Neural progenitor cell (in vitro differentiated cells): Measurements from ENCODE around the gene IL6ST.

Experiments
- EZH2phosphoT487 ChIP-seq: fragments of 200-600 bp; sonication (generic); IDR thresholded peaks from 2 replicates; pipeline ENCODE4 v1.6.1; 2017; ENCODE audit warnings: antibody characterized with exemption
- TF ChIP-seq, protein P1 (sequence below): fragments of 200-600 bp; sonication (generic); IDR thresholded peaks from 2 replicates; pipeline ENCODE4 v1.5.1; 2017; ENCODE audit warnings: antibody characterized with exemption, mild to moderate bottlenecking

DNA sequence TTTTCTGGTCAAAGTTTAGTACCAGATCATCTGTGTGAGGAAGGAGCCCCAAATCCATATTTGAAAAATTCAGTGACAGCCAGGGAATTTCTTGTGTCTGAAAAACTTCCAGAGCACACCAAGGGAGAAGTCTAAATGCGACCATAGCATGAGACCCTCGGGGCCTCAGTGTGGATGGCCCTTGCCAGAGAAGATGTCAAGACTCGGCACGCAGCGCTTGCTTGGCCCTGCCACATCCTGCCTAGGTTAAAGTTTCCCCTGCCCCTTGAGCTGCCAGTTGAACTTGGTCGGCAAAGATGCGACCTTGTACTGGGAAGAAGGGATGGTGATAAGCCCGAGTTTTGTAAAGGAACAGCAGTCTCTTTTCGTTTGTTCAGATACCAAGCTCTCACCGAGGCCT, 77.8 kb downstream of the IL6ST start:
- TF ChIP-seq, protein P1, sequence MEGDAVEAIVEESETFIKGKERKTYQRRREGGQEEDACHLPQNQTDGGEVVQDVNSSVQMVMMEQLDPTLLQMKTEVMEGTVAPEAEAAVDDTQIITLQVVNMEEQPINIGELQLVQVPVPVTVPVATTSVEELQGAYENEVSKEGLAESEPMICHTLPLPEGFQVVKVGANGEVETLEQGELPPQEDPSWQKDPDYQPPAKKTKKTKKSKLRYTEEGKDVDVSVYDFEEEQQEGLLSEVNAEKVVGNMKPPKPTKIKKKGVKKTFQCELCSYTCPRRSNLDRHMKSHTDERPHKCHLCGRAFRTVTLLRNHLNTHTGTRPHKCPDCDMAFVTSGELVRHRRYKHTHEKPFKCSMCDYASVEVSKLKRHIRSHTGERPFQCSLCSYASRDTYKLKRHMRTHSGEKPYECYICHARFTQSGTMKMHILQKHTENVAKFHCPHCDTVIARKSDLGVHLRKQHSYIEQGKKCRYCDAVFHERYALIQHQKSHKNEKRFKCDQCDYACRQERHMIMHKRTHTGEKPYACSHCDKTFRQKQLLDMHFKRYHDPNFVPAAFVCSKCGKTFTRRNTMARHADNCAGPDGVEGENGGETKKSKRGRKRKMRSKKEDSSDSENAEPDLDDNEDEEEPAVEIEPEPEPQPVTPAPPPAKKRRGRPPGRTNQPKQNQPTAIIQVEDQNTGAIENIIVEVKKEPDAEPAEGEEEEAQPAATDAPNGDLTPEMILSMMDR, result no peak
- TF ChIP-seq EZH2phosphoT487, result no peak
